ENCODE data around the gene DAPK2.
"Not testable (repeated sequence)": the region's sequence is repeated elsewhere in the genome, so short reads cannot be mapped to it uniquely, and the experiment has no call there.

Gene DAPK2

GRCh38 chr15:63972801-63973200, 73.5 kb downstream of the DAPK2 start:
- DNase-seq = no peak

- no peak for DNase-seq
Measured at GRCh38 chr15:63971904-63972303, 74.4 kb downstream of the DAPK2 start.

GRCh38 chr15:63971427-63971805, 74.9 kb downstream of the DAPK2 start:
- no peak for DNase-seq

- no peak for DNase-seq
Measured at GRCh38 chr15:63970621-63971426, 75.5 kb downstream of the DAPK2 start.

GRCh38 chr15:63969652-63970421, 76.4 kb downstream of the DAPK2 start:
- no peak for DNase-seq

- no peak for DNase-seq
Measured at GRCh38 chr15:63968700-63969099, 77.6 kb downstream of the DAPK2 start.

- no peak for DNase-seq
Measured at GRCh38 chr15:63968122-63968524, 78.2 kb downstream of the DAPK2 start.

- DNase-seq = no peak
Measured at GRCh38 chr15:63967616-63968015, 78.7 kb downstream of the DAPK2 start.

GRCh38 chr15:63962947-63963721, 83.2 kb downstream of the DAPK2 start:
- not testable (repeated sequence) for DNase-seq

- no peak for DNase-seq
Measured at GRCh38 chr15:63953524-63953923, 92.8 kb downstream of the DAPK2 start.

GRCh38 chr15:63950911-63951481, 95.3 kb downstream of the DAPK2 start:
- peak; percentile 91 for DNase-seq

GRCh38 chr15:63948971-63949370, 97.3 kb downstream of the DAPK2 start:
- no peak for DNase-seq

- DNase-seq = no peak
Measured at GRCh38 chr15:63948436-63948835, 97.8 kb downstream of the DAPK2 start.

GRCh38 chr15:63947228-63947627, 99.1 kb downstream of the DAPK2 start:
- no peak for DNase-seq

GRCh38 chr15:63946524-63947065, 99.7 kb downstream of the DAPK2 start:
- no peak for DNase-seq

- no peak for DNase-seq
Measured at GRCh38 chr15:63945838-63946298, 100.4 kb downstream of the DAPK2 start.

- peak; percentile 56 for DNase-seq
Measured at GRCh38 chr15:63945007-63945788, 101.1 kb downstream of the DAPK2 start.

GRCh38 chr15:63944681-63944955, 101.7 kb downstream of the DAPK2 start:
- DNase-seq = no peak

- DNase-seq = no peak
Measured at GRCh38 chr15:63943829-63944680, 102.2 kb downstream of the DAPK2 start.

GRCh38 chr15:63942486-63943365, 103.6 kb downstream of the DAPK2 start:
- no peak for DNase-seq
